PC-9 (cell line): ENCODE data around the gene ARMCX1. TPM values are rescaled to one million over a fixed set of nuclear protein-coding genes. Genes with fewer than 3 reads are reported as not detected.
"Not testable (repeated sequence)": the region's sequence is repeated elsewhere in the genome, so short reads cannot be mapped to it uniquely, and the experiment has no call there.

Experiments used
- BruUV-seq: library from RNA; stranded (reverse); fragments of 400-500 nt; replicated peaks from 2 replicates; lab custom pipeline; 2021; lab: Mats Ljungman, UMichigan
- CTCF ChIA-PET: fragments of 300-600 bp; sonication (Branson Sonifier 250); formaldehyde crosslinking; loops from one replicate; lab custom pipeline; 2022; ENCODE audit warnings: antibody characterized with exemption; lab: Charles Lee
- POLR2A ChIA-PET: fragments of 300-600 bp; sonication (Branson Sonifier 250); formaldehyde crosslinking; loops from one replicate; lab custom pipeline; 2022; ENCODE audit warnings: antibody characterized with exemption; ENCODE audit not compliant: unreplicated experiment; lab: Charles Lee
- DNase-seq, 2 experiments: peaks; one replicate each; pipeline versions ENCODE4 v3.0.0 to v3.0.0-alpha.2; 2015 to 2022; ENCODE audit warnings: mixed read lengths in 1 of 2
- H2AFZ ChIP-seq: fragments of 200-600 bp; sonication (generic); 2 replicates; pipeline ENCODE4 v1.8.1; 2017; ENCODE audit warnings: antibody characterized with exemption
- H3F3A ChIP-seq: fragments of 200-600 bp; sonication (generic); 2 replicates; pipeline ENCODE4 v1.8.1; 2017; ENCODE audit warnings: antibody characterized with exemption, mild to moderate bottlenecking, low read depth; ENCODE audit not compliant: insufficient read depth
- H3K27ac ChIP-seq: fragments of 200-600 bp; sonication (generic); 2 replicates; pipeline ENCODE4 v1.6.1; 2016; ENCODE audit warnings: mixed run types
- H3K27me3 ChIP-seq: fragments of 200-600 bp; sonication (generic); 2 replicates; pipeline ENCODE4 v1.6.1; 2016; ENCODE audit warnings: low read depth, mixed run types; ENCODE audit not compliant: insufficient read depth
- H3K36me3 ChIP-seq: fragments of 200-600 bp; sonication (generic); 2 replicates; pipeline ENCODE4 v1.6.1; 2016; ENCODE audit warnings: low read depth, mixed run types
- H3K4me1 ChIP-seq: fragments of 200-600 bp; sonication (generic); replicated peaks from 2 replicates; pipeline ENCODE4 v1.6.1; 2016; ENCODE audit warnings: mixed run types; ENCODE audit not compliant: insufficient read depth
- H3K4me2 ChIP-seq: fragments of 200-600 bp; sonication (generic); 2 replicates; pipeline ENCODE4 v1.6.1; 2017; ENCODE audit warnings: mixed run types
- H3K4me3 ChIP-seq: fragments of 200-600 bp; sonication (generic); 2 replicates; pipeline ENCODE4 v1.6.1; 2016; ENCODE audit warnings: mixed run types
- H3K79me2 ChIP-seq: fragments of 200-600 bp; sonication (generic); 2 replicates; pipeline ENCODE4 v1.6.1; 2017; ENCODE audit warnings: low read depth, mixed run types
- H3K9me2 ChIP-seq: fragments of 200-600 bp; sonication (generic); 2 replicates; pipeline ENCODE4 v1.8.1; 2017; ENCODE audit warnings: mild to moderate bottlenecking; ENCODE audit not compliant: insufficient read depth
- H3K9me3 ChIP-seq: fragments of 200-600 bp; sonication (generic); 2 replicates; pipeline ENCODE4 v1.8.1; 2016; ENCODE audit warnings: low read depth; ENCODE audit not compliant: insufficient read depth
- H4K20me1 ChIP-seq: fragments of 200-600 bp; sonication (generic); 2 replicates; pipeline ENCODE4 v1.8.1; 2017; ENCODE audit not compliant: insufficient read depth
- EZH2 ChIP-seq: fragments of 200-600 bp; sonication (generic); IDR thresholded peaks from 2 replicates; pipeline ENCODE4 v1.8.0; 2017; ENCODE audit warnings: antibody characterized with exemption, low read depth
- intact Hi-C: fragments of 100-400 bp; cut with micrococcal nuclease; formaldehyde crosslinking; loops from one replicate; pipeline ENCODE4 v1.10.0; 2022; ENCODE audit not compliant: unreplicated experiment
- total RNA-seq: library from RNA; stranded (reverse); gene quantifications from 2 replicates; pipeline ENCODE4 v1.2.3, GENCODE V29; 2021
- TF ChIP-seq, protein P1 (sequence below): fragments of 200-600 bp; sonication (generic); conservative IDR thresholded peaks from 2 replicates; pipeline ENCODE4 v1.6.1; 2017; ENCODE audit warnings: mixed run types, antibody characterized with exemption, mild to moderate bottlenecking, moderate library complexity

ARMCX1 gene
- total RNA-seq, 1 experiment from 2014 or later = 0.15 TPM

DNA sequence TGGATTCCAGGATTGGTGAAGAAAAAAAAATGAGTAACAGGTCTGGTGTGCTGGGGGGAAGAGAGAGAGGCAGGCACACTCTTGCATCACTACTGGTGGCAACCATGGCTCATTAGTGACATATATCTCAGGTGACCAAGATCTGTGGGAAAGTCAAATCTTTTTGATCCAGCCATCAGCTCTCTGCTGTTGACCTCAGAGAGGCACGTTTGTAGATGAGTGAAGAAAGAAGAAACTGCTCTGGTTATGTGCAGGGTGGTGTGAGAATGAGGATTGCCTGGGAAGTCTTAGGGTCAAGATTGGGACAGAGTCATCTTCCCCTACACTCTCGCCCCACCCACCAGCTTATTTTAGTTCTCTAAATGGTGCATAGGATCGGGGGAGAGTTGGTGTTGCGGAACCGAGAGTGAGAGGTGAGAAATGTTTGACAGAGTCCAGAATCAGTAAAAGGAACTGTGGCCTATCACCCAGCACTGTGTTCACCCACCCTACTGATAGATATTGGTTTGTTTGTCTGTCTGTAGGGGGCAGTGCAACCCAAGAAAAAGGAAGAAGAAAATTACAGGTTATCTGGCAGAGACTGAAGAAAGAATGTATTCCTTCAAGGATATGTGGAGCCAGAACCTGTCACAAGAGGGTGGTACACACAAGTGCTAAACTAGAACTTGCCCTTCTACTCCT is 45.5 kb downstream of the ARMCX1 start:
- CTCF ChIA-PET = no interaction called here

GRCh38 chrX:101599592-101599991 is 49.2 kb downstream of the ARMCX1 start:
- BruUV-seq = not testable (repeated sequence)

More for the DNA sequence above, 45.5 kb downstream of the ARMCX1 start:
- H3K36me3 ChIP-seq = no peaks in the 10 kb centered on the region
- peaks cover 23% of the 10 kb centered on the region for H3K27me3 ChIP-seq
- no peak overlapping the region for H2AFZ ChIP-seq
- no peaks in the 10 kb centered on the region for H4K20me1 ChIP-seq
- no TSS peak for BruUV-seq
- H3K4me2 ChIP-seq = no peak overlapping the region
- intact Hi-C loops = loop anchor here (5.0 kb wide), 3 partner anchors 179 to 1266 kb away; no protein-coding TSS in a partner anchor
- H3F3A ChIP-seq = no peaks in the 10 kb centered on the region
- DNase-seq = peak; percentile 18 to 52
- no peak overlapping the region for H3K4me3 ChIP-seq
- H3K9me2 ChIP-seq = no peaks in the 10 kb centered on the region
- TF ChIP-seq, protein P1, sequence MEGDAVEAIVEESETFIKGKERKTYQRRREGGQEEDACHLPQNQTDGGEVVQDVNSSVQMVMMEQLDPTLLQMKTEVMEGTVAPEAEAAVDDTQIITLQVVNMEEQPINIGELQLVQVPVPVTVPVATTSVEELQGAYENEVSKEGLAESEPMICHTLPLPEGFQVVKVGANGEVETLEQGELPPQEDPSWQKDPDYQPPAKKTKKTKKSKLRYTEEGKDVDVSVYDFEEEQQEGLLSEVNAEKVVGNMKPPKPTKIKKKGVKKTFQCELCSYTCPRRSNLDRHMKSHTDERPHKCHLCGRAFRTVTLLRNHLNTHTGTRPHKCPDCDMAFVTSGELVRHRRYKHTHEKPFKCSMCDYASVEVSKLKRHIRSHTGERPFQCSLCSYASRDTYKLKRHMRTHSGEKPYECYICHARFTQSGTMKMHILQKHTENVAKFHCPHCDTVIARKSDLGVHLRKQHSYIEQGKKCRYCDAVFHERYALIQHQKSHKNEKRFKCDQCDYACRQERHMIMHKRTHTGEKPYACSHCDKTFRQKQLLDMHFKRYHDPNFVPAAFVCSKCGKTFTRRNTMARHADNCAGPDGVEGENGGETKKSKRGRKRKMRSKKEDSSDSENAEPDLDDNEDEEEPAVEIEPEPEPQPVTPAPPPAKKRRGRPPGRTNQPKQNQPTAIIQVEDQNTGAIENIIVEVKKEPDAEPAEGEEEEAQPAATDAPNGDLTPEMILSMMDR = peak; percentile 81
- TF ChIP-seq EZH2 = no peak
- H3K4me1 ChIP-seq = no peaks in the 10 kb centered on the region
- H3K9me3 ChIP-seq = no peaks in the 10 kb centered on the region
- H3K27ac ChIP-seq = no peak overlapping the region
- no peaks in the 10 kb centered on the region for H3K79me2 ChIP-seq
- POLR2A ChIA-PET = no interaction called here

GRCh38 chrX:101602077-101602476 is 51.7 kb downstream of the ARMCX1 start:
- no peak overlapping the region for H3K27ac ChIP-seq
- no peaks in the 10 kb centered on the region for H3F3A ChIP-seq
- no peak overlapping the region for H3K4me2 ChIP-seq
- H3K36me3 ChIP-seq = no peaks in the 10 kb centered on the region
- no peaks in the 10 kb centered on the region for H3K79me2 ChIP-seq
- H3K27me3 ChIP-seq = peaks cover 3% of the 10 kb centered on the region
- no peaks in the 10 kb centered on the region for H3K4me1 ChIP-seq
- H3K9me3 ChIP-seq = no peaks in the 10 kb centered on the region
- TF ChIP-seq EZH2 = no peak
- TF ChIP-seq, protein P1 = no peak
- no peak overlapping the region for H2AFZ ChIP-seq
- no TSS peak for BruUV-seq
- no peaks in the 10 kb centered on the region for H4K20me1 ChIP-seq
- intact Hi-C loops = no loop called here
- H3K9me2 ChIP-seq = no peaks in the 10 kb centered on the region
- no peak for DNase-seq
- POLR2A ChIA-PET = no interaction called here
- CTCF ChIA-PET = no interaction called here
- no peak overlapping the region for H3K4me3 ChIP-seq

More at GRCh38 chrX:101599592-101599991, 49.2 kb downstream of the ARMCX1 start:
- CTCF ChIA-PET, H3K4me1 ChIP-seq, H4K20me1 ChIP-seq, H3K4me3 ChIP-seq, H2AFZ ChIP-seq, POLR2A ChIA-PET, DNase-seq, H3K9me3 ChIP-seq, H3K27ac ChIP-seq, H3K36me3 ChIP-seq, H3K9me2 ChIP-seq, H3K27me3 ChIP-seq, H3F3A ChIP-seq, H3K79me2 ChIP-seq, H3K4me2 ChIP-seq: not testable (repeated sequence)
- intact Hi-C loops = loop anchor here (5.0 kb wide), 3 partner anchors 182 to 1263 kb away; no protein-coding TSS in a partner anchor

Other genes with a start within 250 kb of the ARMCX1 start
- gene TIMM8A, start 201.8 kb upstream of the ARMCX1 start, total RNA-seq = 16.5 and 17.6 TPM in 2 replicates
- gene BTK, start 164.4 kb upstream of the ARMCX1 start, total RNA-seq = not detected in 2 replicates
- gene RPL36A, start 159.5 kb upstream of the ARMCX1 start, total RNA-seq = 299 and 359 TPM in 2 replicates
- 72.2 and 80.5 TPM in 2 replicates for gene GLA, start 142.6 kb upstream of the ARMCX1 start, total RNA-seq
- 61.0 and 72.9 TPM in 2 replicates for gene HNRNPH2, start 142.3 kb upstream of the ARMCX1 start, total RNA-seq
- 4.8 and 6.5 TPM in 2 replicates for gene ARMCX4, start 65.1 kb upstream of the ARMCX1 start, total RNA-seq
- gene ARMCX6, start 67.5 kb downstream of the ARMCX1 start, total RNA-seq = 48.2 and 65.5 TPM in 2 replicates
- 25.6 and 29.6 TPM in 2 replicates for gene ARMCX3, start 72.6 kb downstream of the ARMCX1 start, total RNA-seq
- 4.4 and 5.2 TPM in 2 replicates for gene ARMCX2, start 109.3 kb downstream of the ARMCX1 start, total RNA-seq